DMS53 (cell line): ENCODE results near the gene MBTPS1.

Experiments
- DNase-seq: peaks from one replicate; lab custom pipeline; 2025; lab: John Stamatoyannopoulos, UW

The MBTPS1 gene

GRCh38 chr16:84034516-84034915, 82.2 kb downstream of the MBTPS1 start:
- no peak for DNase-seq

- DNase-seq = no peak
Observed at GRCh38 chr16:84033251-84034195, 83.2 kb downstream of the MBTPS1 start.

GRCh38 chr16:84032458-84033178, 84.1 kb downstream of the MBTPS1 start:
- no peak for DNase-seq

GRCh38 chr16:84031556-84031955, 85.2 kb downstream of the MBTPS1 start:
- no peak for DNase-seq

GRCh38 chr16:84029297-84030047, 87.3 kb downstream of the MBTPS1 start:
- no peak for DNase-seq

GRCh38 chr16:84027625-84028024, 89.1 kb downstream of the MBTPS1 start:
- DNase-seq = no peak

- DNase-seq = no peak
Observed at GRCh38 chr16:84026606-84027005, 90.1 kb downstream of the MBTPS1 start.

- no peak for DNase-seq
Observed at GRCh38 chr16:84024854-84025253, 91.9 kb downstream of the MBTPS1 start.

GRCh38 chr16:84022644-84023043, 94.1 kb downstream of the MBTPS1 start:
- DNase-seq = no peak

- DNase-seq = no peak
Observed at GRCh38 chr16:84021488-84021887, 95.3 kb downstream of the MBTPS1 start.

- DNase-seq = no peak
Observed at GRCh38 chr16:84020353-84020752, 96.4 kb downstream of the MBTPS1 start.

GRCh38 chr16:84018710-84019109, 98.0 kb downstream of the MBTPS1 start:
- DNase-seq = no peak

GRCh38 chr16:84016477-84016876, 100.3 kb downstream of the MBTPS1 start:
- no peak for DNase-seq

GRCh38 chr16:84015399-84015798, 101.3 kb downstream of the MBTPS1 start:
- no peak for DNase-seq

GRCh38 chr16:84014570-84015327, 102.0 kb downstream of the MBTPS1 start:
- DNase-seq = no peak

- DNase-seq = peak; percentile 73
Observed at GRCh38 chr16:84013787-84014569, 102.8 kb downstream of the MBTPS1 start.

GRCh38 chr16:84009282-84009681, 107.5 kb downstream of the MBTPS1 start:
- DNase-seq = no peak

- DNase-seq = no peak
Observed at GRCh38 chr16:84007965-84008364, 108.8 kb downstream of the MBTPS1 start.

GRCh38 chr16:84007520-84007919, 109.2 kb downstream of the MBTPS1 start:
- DNase-seq = no peak

- no peak for DNase-seq
Observed at GRCh38 chr16:84005391-84005790, 111.4 kb downstream of the MBTPS1 start.

- DNase-seq = no peak
Observed at GRCh38 chr16:84004442-84004841, 112.3 kb downstream of the MBTPS1 start.
